GM18870 (cell line): Measurements from ENCODE around the gene MYO18B.

Experiments used
- ATAC-seq: cut with Tn5 transposase; IDR thresholded peaks from one replicate; pipeline ENCODE4 v1.9.1; 2021; ENCODE audit warnings: moderate library complexity; ENCODE audit not compliant: unreplicated experiment

Gene MYO18B

DNA sequence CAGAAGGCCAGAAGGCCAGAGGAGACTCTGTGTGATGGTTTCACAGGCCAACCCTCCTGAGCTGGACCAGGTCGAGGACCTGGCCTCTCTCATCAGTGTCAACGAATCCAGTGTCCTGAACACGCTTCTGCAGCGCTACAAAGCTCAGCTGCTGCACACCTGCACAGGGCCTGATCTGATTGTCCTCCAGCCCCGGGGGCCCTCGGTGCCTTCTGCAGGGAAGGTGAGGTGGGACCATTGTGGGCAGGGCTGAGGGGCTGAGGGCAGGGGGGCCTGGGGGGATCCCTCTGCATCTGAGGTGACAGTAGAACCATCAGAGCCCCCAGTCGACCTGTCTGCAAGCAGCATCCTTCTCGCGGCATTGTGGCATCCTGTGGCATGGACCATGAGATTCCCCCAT lies 30.3 kb downstream of the MYO18B start:
- no peak for ATAC-seq

DNA sequence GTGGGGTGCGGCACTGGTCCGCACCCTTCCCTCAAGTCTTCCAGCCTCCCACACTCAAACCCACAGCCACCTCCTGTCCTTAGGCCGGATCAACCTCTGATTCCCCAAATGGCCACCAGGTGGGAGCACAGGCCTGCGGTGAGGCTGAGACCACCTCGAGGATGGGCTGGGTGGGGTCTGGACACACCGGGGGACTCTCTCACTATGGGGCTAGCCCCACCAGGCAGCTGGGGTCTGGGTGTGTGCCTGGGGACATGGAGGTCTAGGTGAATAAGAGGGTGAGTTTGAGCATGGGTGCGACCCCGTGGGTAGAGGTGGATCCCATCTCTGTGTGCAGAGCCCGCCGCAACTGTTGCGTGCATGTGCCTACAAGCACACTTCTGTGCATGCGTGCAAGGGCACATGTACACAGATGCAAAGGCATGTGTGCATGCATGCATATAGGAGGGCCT lies 32.6 kb downstream of the MYO18B start:
- ATAC-seq = no peak

DNA sequence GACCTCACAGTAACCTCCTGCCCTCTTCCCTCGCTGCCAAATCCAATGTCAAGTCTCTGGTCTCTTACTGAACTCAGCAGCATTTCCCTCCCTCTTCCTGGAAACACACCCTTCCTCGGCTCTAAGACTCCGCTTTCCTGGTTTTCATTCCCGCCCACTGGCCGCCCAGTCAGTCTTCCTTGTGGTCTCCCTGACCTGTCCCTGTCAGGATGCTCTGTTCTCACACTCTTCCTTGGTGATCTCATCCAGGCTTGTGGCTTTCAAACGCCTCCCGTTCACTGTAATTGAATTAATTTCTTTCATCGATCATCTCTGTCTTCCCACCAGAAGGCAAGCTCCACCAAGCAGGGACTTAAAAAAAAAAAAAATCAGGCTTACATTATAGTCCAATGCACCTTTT lies 33.5 kb downstream of the MYO18B start:
- ATAC-seq = no peak

DNA sequence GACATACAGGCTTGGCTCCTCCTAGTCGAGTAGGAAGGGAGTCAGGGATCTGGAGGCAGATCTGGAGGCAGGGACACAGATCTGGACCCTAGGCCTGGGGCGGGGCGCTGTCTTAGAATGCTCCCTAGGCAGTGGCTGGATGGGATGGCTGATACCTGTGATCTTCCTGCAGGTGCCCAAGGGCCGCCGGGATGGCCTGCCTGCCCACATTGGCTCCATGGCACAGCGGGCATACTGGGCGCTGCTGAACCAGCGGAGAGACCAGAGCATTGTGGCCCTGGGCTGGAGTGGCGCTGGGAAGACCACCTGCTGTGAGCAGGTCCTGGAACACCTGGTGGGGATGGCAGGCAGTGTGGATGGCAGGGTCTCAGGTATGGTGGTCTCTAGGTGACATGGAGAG lies 35.4 kb downstream of the MYO18B start:
- ATAC-seq = no peak

DNA sequence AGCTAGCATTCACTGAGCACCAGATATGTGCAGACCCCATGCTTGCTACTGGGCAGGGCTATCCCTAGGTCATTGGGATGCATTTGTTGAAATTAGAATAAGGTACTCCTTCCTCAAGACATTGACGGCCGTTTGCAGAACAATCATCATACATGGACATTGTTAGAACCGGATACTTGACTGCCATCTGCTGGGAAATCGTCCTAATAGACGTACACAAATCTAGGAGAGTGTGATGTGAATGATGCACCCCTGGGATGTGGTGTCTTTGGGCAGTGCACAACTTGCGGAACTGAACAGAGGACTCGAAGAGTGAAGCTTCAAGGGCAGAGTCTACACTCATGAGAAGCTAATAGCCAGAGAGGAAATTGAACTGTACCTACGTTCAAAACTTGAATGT lies 35.9 kb downstream of the MYO18B start:
- ATAC-seq = no peak

DNA sequence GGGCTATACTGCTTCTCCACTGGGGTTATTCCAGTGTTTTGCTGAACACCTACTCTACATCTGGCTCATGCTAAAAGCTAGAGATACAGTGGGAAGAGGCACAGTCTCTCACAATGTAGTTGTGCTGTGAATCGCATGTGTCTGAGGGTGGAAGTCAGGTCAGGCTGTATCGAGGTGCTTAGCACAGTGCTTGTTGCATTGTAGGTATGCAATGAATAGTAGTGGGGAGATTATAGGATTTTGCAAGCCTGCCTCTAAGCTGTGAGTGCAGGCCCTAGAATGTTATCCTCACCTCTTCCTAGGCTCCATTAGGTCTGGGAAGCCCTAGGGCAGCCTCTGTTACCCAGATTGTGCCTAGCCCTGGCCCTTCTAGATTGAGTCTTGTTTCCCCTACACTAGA lies 37.4 kb downstream of the MYO18B start:
- no peak for ATAC-seq

DNA sequence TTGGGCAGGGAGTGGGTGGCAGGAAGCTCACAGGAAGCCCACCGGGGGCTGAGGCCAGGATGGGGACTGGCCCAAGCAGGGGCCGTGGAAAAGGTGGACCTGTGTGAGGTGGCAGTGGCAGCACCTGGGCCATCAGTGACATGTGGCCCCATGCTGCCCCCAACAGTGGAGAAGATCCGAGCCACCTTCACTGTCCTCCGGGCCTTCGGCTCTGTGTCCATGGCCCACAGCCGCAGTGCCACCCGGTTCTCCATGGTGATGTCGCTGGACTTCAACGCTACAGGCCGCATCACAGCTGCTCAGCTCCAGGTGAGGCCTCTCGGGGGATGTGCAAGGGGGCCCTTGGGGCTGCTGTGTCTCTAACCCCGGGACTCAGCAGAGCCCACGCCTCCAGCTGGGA lies 37.9 kb downstream of the MYO18B start:
- ATAC-seq = no peak

DNA sequence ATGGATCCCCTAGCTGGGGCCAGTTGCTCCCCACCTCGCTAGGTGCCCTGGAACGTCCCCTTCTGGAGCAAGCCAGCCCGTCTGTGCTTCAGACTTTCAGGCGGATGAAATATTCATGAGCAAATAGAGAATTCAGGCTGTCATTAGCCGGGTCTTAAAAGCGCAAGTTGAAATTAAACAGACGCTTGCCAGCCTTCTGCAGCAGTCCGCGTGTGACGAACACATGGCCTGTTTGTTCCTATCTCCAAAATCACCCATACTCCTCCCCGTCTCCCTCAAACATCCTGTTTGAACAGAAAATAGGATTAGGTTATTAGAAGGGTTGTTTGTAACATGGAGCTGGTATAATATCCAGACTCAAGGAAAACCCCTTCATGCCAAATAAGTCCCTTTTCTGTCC lies 38.7 kb downstream of the MYO18B start:
- no peak for ATAC-seq

DNA sequence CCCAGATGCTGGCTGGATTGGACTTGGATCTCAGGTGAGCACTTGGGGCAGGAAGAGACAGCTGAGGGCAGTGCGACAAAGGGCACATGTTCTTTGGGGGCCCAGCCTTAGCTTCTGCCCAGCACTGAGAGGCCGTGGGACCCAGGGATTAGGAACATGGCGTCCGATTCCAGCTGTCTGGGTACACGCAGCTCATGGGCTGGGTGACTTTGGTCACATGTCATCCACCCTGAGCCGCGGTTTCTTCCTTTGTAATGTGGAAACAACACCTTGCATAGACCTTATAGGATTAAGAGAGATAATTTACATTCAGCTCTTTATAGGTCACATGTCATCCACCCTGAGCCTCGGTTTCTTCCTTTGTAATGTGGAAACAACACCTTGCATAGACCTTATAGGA lies 39.8 kb downstream of the MYO18B start:
- no peak for ATAC-seq

DNA sequence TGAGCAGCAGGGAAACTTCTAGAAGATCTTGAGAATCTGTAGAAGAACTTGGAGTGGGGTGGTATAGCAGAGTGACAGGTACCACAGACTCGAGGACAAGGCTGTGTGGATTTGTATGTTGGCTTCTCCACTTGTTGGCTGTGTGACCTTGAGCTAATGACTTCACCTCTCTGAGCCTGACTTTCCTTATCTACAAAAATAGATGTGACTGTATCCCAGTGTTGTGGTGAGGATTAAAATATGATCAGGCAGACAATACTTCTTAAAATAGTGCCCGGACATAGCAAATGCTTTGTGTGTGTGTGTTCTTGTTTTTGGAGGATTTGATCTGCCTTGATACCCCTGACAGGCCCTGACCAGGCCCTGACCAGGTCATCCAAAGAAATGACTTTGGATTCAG lies 40.8 kb downstream of the MYO18B start:
- no peak for ATAC-seq

DNA sequence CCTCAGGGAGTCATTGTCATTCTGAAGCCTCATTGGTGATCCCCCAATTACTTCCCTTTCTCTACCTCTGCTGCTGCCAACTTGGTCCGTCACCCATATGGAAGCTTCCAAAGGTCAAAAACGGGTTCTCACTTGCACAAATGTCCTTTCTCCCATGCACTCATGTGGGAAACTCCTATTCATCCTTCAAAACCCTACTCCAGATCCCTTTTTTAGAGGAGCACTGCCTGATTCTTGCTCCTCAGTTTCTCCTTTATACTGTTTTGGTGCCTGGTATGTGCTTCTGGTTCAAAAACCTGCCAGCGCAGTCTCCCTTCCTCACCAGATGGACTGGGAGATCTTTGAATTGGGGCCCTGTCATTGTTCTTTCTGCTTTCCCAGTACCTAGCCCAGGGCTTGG lies 41.9 kb downstream of the MYO18B start:
- ATAC-seq = no peak

DNA sequence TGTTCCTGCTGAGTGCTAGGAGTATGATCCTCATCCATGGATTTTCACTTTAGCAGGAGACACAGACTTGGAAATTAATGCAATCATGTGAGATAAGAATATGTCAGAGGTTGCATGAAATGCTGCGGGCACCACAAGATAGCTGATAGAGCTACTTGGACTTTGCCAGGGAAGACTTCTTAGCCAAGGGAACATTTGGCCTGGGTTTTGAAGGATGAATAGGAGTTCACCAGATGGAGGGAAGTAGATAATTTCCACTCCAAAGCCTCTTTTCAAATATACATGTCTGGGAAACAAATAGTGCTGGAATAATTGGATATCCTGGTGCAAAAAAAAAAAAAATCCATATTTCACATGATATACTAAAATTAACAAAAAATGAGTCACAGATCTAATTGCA lies 44.2 kb downstream of the MYO18B start:
- no peak for ATAC-seq

DNA sequence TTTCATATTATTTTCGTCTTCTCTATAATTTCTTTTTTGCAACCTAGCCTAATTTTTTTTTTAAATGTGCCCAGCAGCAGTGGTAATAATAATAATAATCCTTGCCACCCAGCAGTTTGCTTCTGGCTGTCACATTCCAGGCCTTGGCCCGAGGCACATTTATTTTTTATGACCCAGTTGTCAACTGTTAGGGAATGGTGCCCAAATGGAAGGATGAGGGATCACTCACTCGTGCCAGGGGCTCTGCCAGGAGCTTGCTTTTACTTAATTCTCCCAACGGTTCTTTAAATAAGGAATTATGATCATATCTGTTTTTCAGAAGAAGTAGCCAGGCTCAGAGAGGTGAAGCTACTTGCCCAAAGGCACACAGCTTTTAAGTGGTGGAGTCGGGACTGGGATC lies 49.6 kb downstream of the MYO18B start:
- ATAC-seq = no peak

DNA sequence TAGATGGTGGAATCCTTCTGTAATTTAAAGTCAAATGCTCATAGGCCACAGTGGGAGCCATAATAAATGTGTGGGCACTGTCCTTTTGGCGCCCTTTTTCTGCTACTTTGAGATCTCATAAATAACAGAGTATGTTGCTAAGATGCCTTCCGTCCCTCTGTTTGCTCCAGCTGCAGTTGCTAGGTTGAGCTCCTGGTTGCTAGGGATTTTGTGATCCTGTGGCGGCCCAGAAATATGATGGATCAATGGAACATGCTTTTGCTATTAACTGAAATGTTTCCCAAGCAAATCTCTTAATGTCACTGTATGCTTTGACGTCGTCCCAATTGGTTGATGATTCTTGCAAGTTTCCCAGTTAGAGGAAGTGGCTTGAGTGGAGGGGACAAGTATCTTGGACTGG lies 53.5 kb downstream of the MYO18B start:
- no peak for ATAC-seq

DNA sequence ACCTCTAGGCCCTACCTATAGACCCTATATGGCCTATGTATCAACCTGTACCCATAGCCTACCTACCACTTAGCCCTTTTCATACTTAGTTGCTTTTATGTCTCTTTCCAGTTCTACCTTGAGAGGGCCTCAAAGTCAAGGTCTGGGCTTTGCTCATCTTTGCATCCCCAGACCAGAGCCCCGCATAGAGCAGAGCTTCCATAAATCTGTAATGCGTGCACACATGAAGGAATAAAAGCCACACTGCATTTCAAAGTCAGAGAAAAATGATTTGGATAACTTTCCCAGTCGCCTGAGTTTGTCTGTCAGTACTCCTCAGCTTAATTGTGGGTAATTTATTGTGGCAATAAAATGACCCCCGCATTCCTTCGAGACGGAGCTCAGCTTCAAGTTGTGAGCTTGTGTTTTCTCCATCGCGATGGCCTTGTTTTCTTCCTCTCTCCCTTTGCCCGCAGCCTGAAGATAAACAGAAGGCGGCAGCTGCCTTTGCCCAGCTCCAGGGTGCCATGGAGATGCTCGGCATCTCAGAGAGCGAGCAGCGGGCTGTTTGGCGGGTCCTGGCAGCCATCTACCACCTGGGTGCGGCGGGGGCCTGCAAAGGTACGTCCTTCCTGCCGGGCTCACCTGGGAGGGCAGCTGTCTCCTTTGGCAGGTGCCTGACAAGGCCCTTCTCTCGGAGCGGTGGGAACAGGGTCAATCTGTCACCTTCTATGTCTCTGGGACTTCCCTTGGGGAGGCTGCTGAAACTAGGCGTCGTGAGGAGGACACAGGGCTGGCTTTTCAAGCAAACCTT lies 55.7 kb downstream of the MYO18B start:
- no peak for ATAC-seq

DNA sequence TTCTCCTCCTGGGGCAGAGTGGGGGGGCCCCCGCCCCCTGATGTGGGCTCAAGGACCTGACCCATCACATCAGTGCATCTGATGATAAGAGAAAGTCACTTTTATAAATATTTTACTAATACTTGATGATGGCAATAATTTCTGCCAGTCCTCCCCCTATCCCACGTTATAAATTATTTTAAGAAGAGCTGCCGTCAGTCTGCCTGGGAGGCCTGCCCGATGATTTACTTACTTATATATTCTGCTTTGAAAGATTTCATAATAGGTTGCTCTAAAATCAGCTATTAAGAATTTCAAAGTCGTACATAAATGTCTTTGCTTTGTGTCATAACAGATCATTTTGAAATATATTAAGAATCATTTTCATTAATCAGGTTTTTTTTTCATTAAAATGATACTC lies 58.8 kb downstream of the MYO18B start:
- ATAC-seq = no peak

DNA sequence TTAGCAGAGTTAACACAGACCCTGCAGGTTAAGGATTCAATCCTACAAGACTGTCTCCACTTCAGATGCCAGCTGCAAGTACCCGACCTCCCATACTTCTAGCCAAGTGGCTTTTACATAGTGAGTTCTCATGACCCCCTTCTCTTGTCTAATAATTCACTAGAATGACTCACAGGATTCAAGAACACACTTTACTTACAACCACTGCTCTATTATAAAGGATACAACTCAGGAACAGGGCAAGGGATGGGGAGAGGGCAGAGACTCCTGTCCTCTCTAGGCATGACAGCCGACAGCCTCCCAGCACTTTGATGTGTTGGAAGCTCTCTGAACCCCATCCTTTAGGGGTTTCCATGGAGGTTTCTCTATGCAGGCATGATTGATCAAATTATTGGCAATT lies 60.0 kb downstream of the MYO18B start:
- no peak for ATAC-seq

DNA sequence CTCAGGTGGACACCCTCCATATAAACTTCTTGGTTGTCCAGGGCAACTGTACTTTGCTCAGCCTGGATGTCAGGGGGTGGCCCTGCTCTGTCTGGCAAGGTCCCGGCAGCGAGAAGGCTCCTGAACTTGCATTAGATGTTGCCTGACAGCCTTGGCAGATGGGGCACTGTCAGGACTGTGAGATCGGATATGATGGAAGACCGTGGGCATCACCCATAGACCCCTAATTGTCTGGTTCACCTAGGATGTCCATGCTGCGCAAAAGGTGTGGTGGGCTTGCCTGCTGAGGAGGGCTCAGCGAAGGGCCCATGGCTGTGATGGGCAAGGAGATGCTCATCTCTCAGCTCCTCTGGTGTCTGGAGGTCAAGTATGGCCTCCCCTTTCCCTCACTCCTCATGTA lies 62.7 kb downstream of the MYO18B start:
- ATAC-seq = no peak

DNA sequence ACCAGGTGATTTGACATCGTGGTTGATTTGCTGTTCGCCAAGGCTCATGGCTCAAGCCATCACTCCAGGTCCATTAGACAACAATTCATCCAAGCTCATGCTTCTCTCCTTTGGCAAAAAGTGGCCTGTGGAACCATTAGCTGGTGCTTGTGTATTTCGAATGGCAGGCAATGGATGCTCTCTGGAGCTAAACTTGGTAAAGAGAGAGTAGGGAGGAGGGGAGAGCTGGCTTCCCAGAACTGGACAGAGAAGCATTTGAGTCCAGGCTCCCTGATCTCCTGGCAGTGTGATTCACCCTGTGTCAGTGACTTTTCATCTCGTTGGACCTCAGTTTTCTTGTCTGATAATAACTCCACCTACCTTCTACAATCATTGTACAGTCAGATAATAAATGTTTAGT lies 64.6 kb downstream of the MYO18B start:
- ATAC-seq = no peak

DNA sequence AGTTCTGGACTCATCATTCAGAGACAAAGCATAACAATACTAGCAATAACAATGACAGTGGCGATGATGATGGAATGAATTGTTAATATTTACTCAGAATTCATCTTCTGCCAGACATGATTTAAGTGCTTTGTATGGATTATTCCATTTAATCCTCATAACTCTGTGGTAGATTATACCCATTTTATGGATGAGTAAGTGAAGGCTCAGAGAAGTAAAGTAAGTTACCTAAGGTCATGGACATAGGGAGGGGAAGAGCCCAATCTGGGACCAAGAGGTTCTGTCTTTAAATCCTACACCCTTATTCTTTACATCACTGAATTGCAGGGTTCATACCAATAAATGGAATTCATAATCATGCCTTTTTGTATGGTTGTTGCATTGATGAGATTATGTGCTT lies 72.7 kb downstream of the MYO18B start:
- no peak for ATAC-seq

DNA sequence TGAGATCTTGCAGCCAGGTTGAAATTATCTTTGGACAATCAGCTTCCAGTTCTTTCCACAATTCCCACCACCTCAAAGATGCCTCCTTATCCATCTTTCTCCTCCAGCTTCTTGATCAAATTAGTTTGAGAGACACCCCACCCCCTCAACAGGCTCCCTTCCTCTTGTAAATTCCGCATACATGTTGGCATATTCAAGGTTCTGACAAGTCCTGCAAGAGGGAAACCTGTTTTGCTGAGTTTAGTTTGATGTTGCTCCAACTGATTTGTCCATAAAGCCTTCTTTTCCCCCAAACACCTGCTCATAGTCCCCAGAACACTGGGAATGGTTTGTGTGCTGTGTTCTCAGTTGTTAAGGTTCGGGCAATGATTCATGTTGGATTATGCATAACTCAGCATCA lies 73.6 kb downstream of the MYO18B start:
- no peak for ATAC-seq

DNA sequence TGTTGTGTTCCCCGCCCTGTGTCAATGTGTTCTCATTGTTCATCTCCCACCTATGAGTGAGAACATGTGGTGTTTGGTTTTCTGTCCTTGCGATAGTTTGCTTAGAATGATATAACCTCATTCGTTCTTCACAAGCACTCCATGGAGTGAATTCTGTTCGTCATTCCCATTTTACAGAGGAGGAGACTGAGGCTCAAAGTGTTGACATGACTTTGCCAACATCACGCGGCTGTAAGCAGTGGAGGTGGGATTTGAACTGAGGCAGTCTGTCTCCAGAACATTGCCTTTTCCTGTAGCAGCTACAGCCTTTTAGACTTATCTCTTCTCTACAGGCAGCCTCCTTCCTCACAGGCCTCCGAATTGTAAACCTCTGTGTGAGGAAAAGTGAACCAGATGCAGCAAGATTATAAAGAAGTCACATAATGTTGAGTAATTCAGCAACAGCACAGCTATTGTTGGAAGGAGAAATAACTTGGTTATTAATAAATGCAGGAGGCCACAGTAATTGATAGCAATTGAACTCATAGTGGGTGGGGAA lies 74.6 kb downstream of the MYO18B start:
- ATAC-seq = no peak
